Measurements from ENCODE around the gene TMEM203.

GRCh38 chr9:137224830-137225694 is 19.6 kb upstream of the TMEM203 start, which contains the start of gene CYSRT1:
- TF ChIP-seq TAF1 (IDR thresholded peaks at IDR 0.05; ENCODE audit: low read depth) = no peak
- no peak for TF ChIP-seq RAD21 (IDR thresholded peaks at IDR 0.05; ENCODE audit: low read depth)
- TF ChIP-seq EP300 (IDR thresholded peaks at IDR 0.05; ENCODE audit: borderline replicate concordance) = no peak
- no peak for TF ChIP-seq REST (IDR thresholded peaks at IDR 0.05; ENCODE audit: low read depth)
- TF ChIP-seq ZBTB7A (IDR thresholded peaks at IDR 0.05; ENCODE audit: low read depth) = no peak
- TF ChIP-seq MAX (IDR thresholded peaks at IDR 0.05) = no peak

Measured in Ishikawa (cell line).